HEK293T (cell line): Measurements from ENCODE around the gene LRR1.

Experiments
- CTCF ChIA-PET: fragments of 350-600 bp; formaldehyde crosslinking; extraction: SDS; loops from one replicate; lab custom pipeline; 2021; ENCODE audit warnings: antibody characterized with exemption, inconsistent platforms; lab: Yijun Ruan, JAX
- POLR2A ChIA-PET: fragments of 350-600 bp; formaldehyde crosslinking; extraction: SDS; loops from one replicate; lab custom pipeline; 2020; ENCODE audit warnings: antibody characterized with exemption, inconsistent platforms; lab: Yijun Ruan, JAX
- DNase-seq: peaks from one replicate; pipeline ENCODE4 v3.0.0; 2012; ENCODE audit warnings: mixed read lengths; ENCODE audit errors: extremely low spot score
- ARNT ChIP-seq: fragments of 450-650 bp; IDR thresholded peaks from 2 replicates; pipeline ENCODE4 v1.6.1; 2017; ENCODE audit warnings: mild to moderate bottlenecking
- BHLHE40 ChIP-seq: fragments of 450-650 bp; IDR thresholded peaks from 2 replicates; pipeline ENCODE4 v1.6.1; 2016; ENCODE audit warnings: mild to moderate bottlenecking, moderate library complexity, borderline replicate concordance
- CTBP1 ChIP-seq: fragments of 450-650 bp; IDR thresholded peaks from 2 replicates; pipeline ENCODE4 v1.6.1; 2016; ENCODE audit warnings: borderline replicate concordance
- ELF4 ChIP-seq: fragments of 450-650 bp; IDR thresholded peaks from 2 replicates; pipeline ENCODE4 v1.6.1; 2017; ENCODE audit warnings: antibody characterized with exemption
- FOXA1 ChIP-seq: fragments of 450-650 bp; IDR thresholded peaks from 2 replicates; pipeline ENCODE4 v1.6.1; 2016; ENCODE audit warnings: mild to moderate bottlenecking
- FOXK2 ChIP-seq: fragments of 450-650 bp; IDR thresholded peaks from 2 replicates; pipeline ENCODE4 v1.6.1; 2016; ENCODE audit warnings: mild to moderate bottlenecking
- FOXM1 ChIP-seq: fragments of 450-650 bp; IDR thresholded peaks from 2 replicates; pipeline ENCODE4 v1.6.1; 2017; ENCODE audit warnings: mild to moderate bottlenecking, borderline replicate concordance
- HDGF ChIP-seq: fragments of 450-650 bp; IDR thresholded peaks from 2 replicates; pipeline ENCODE4 v1.6.1; 2017; ENCODE audit warnings: antibody characterized with exemption, borderline replicate concordance
- L3MBTL2 ChIP-seq: fragments of 450-650 bp; conservative IDR thresholded peaks from 2 replicates; pipeline ENCODE4 v1.6.1; 2016; ENCODE audit warnings: mild to moderate bottlenecking
- LEF1 ChIP-seq: fragments of 450-650 bp; IDR thresholded peaks from 2 replicates; pipeline ENCODE4 v1.6.1; 2017; ENCODE audit warnings: mild to moderate bottlenecking, borderline replicate concordance
- NFRKB ChIP-seq: fragments of 450-650 bp; IDR thresholded peaks from 2 replicates; pipeline ENCODE4 v1.6.1; 2016; ENCODE audit warnings: mild to moderate bottlenecking, moderate library complexity
- SP1 ChIP-seq: fragments of 450-650 bp; IDR thresholded peaks from 2 replicates; pipeline ENCODE4 v1.6.1; 2017
- SUZ12 ChIP-seq: fragments of 450-650 bp; IDR thresholded peaks from 2 replicates; pipeline ENCODE4 v1.6.1; 2016; ENCODE audit warnings: mild to moderate bottlenecking
- TARDBP ChIP-seq: fragments of 450-650 bp; IDR thresholded peaks from 2 replicates; pipeline ENCODE4 v1.6.1; 2016
- ZNF384 ChIP-seq: fragments of 450-650 bp; IDR thresholded peaks from 2 replicates; pipeline ENCODE4 v1.6.1; 2016
- TF ChIP-seq, protein P1 (sequence below): fragments of 450-650 bp; IDR thresholded peaks from 2 replicates; pipeline ENCODE4 v1.6.1; 2016

LRR1 gene

DNA sequence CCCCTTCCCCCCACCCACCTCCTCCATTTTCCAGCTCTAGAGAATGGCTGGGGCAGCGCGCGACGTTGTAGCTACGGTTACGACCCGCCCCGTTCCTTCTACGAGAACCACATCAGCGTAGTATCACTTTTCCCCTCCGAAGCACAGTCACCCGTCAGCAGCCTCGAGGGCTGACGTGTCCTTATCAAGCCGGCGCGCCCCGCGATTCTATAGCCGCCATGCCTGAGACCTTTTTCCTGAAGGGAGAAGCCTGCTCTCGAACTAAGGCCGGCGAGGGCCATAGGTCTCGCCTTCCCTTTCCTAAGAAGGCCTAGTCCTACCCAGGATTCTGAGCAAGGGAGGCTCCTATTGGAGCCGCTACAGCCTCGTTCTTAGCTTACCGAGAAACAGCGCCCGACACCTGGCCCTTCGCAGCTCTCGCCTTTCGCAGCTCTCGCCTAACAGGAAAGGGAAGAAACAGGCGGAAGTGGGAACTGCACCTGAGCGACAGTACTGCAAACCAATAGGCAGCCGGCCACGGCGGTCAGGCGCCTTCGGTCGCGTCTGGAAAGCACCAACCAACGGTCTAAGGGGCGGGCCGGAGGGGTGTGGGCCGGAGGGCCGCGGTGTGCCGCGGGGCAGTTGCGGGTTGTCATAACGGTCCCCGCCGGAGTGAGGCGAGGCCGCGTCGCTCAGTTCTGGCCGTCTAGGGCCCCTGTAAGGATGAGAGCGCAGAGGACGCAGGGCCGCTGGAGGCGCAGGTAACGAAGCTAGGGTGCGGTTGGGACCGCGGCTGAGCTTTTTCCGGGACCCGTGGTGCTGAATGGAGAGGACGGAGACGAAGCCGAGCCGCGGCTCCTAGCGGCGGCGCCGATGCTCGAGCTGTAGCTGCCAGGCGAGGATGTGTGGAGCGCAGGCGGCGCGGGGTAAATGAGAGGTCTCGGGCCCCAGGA, 21.7 kb downstream of the LRR1 start, which contains the start of the genes MGAT2 and RPL36AL:
TSS of gene MGAT2 (plus strand) at position 618 of the 932 bp plus-strand sequence. CDS start 470 bp downstream, outside the sequence.
TSS of gene RPL36AL (minus strand) at position 445 of the 932 bp plus-strand sequence. CDS start 1,522 bp downstream, outside the sequence.
- ChIA-PET POLR2A (interaction anchor here (0.7 to 3.5 kb wide), 28 partner anchors 8 to 251 kb away, joined by 3 to 63 read pairs (median 6); partner anchors contain the start of genes DNAAF2, KLHDC1, KLHDC2 and LRR1), CTCF (interaction anchor here (0.6 to 3.5 kb wide), 5 partner anchors 14 to 159 kb away, joined by 3 to 11 read pairs (median 6); partner anchors contain the start of genes DNAAF2 and RPS29)
- DNase-seq = peak; percentile 93
- TF ChIP-seq L3MBTL2 (peak; percentile 79), NFRKB (no peak), ELF4 (peak; percentile 93), SP1 (no peak), FOXK2 (no peak)
- TF ChIP-seq, protein P1, sequence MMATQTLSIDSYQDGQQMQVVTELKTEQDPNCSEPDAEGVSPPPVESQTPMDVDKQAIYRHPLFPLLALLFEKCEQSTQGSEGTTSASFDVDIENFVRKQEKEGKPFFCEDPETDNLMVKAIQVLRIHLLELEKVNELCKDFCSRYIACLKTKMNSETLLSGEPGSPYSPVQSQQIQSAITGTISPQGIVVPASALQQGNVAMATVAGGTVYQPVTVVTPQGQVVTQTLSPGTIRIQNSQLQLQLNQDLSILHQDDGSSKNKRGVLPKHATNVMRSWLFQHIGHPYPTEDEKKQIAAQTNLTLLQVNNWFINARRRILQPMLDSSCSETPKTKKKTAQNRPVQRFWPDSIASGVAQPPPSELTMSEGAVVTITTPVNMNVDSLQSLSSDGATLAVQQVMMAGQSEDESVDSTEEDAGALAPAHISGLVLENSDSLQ = peak; percentile 99

DNA sequence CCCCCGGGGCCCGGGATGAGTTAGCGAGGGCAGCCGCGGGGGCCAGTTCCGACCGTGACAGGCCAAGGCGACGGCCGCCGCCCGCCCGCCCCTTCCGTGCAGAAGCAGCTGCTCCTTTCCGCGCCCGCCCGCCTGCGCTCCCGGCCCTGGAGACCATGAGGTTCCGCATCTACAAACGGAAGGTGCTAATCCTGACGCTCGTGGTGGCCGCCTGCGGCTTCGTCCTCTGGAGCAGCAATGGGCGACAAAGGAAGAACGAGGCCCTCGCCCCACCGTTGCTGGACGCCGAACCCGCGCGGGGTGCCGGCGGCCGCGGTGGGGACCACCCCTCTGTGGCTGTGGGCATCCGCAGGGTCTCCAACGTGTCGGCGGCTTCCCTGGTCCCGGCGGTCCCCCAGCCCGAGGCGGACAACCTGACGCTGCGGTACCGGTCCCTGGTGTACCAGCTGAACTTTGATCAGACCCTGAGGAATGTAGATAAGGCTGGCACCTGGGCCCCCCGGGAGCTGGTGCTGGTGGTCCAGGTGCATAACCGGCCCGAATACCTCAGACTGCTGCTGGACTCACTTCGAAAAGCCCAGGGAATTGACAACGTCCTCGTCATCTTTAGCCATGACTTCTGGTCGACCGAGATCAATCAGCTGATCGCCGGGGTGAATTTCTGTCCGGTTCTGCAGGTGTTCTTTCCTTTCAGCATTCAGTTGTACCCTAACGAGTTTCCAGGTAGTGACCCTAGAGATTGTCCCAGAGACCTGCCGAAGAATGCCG, 22.6 kb downstream of the LRR1 start:
- TF ChIP-seq L3MBTL2 (peak; percentile 72), ELF4 (no peak)
- CTCF ChIA-PET = interaction anchor here (3.5 kb wide), 1 partner anchor 13 kb away, joined by 11 read pairs; the partner anchor contains the start of gene DNAAF2
- POLR2A ChIA-PET = interaction anchor here (0.6 to 3.5 kb wide), 18 partner anchors 9 to 237 kb away, joined by 3 to 63 read pairs (median 9); partner anchors contain the start of genes DNAAF2, KLHDC1, KLHDC2 and LRR1
- DNase-seq = peak; percentile 40

DNA sequence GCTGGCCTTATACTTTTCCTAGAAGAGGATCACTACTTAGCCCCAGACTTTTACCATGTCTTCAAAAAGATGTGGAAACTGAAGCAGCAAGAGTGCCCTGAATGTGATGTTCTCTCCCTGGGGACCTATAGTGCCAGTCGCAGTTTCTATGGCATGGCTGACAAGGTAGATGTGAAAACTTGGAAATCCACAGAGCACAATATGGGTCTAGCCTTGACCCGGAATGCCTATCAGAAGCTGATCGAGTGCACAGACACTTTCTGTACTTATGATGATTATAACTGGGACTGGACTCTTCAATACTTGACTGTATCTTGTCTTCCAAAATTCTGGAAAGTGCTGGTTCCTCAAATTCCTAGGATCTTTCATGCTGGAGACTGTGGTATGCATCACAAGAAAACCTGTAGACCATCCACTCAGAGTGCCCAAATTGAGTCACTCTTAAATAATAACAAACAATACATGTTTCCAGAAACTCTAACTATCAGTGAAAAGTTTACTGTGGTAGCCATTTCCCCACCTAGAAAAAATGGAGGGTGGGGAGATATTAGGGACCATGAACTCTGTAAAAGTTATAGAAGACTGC, 23.4 kb downstream of the LRR1 start:
- POLR2A ChIA-PET = interaction anchor here (0.8 to 3.5 kb wide), 7 partner anchors 8 to 35 kb away, joined by 3 to 63 read pairs (median 33); partner anchors contain the start of genes LRR1 and RPS29
- CTCF ChIA-PET = interaction anchor here (1.0 to 3.5 kb wide), 2 partner anchors 11 to 12 kb away, joined by 3 to 11 read pairs; partner anchors contain the start of gene DNAAF2
- no peak for DNase-seq
- TF ChIP-seq, protein P1 = no peak
- TF ChIP-seq TARDBP (no peak), BHLHE40 (no peak), LEF1 (no peak), SP1 (no peak), NFRKB (no peak), ARNT (no peak), FOXM1 (no peak), ELF4 (no peak), ZNF384 (no peak), FOXA1 (no peak), CTBP1 (no peak), FOXK2 (no peak), HDGF (no peak), SUZ12 (no peak), L3MBTL2 (no peak)

DNA sequence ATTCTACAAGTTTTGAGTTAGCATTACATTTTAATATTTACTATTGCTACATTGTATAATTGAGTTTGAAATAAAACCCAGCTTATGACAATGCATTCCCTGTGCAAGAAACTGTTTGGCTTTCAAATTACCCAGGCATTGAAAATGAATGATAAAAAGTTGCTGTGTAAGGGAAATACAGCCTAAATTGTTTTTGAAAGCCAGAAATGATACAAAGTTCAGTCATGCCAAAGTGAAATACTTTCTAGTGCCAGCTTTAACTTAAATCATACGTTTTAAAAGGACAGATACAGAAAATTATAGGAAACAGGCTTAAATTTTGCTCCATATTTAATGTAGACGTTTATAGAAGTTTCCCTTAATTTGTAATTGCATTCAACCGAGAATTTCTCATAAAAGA, 24.6 kb downstream of the LRR1 start:
- no peak for DNase-seq
- POLR2A ChIA-PET = interaction anchor here (0.8 to 2.1 kb wide), 4 partner anchors 9 to 64 kb away, joined by 3 to 9 read pairs (median 8); partner anchors contain the start of genes DNAAF2, POLE2 and RPS29
- TF ChIP-seq L3MBTL2 (no peak), NFRKB (no peak), FOXA1 (no peak), LEF1 (no peak), CTBP1 (no peak), FOXK2 (no peak), ZNF384 (no peak), HDGF (no peak), ARNT (no peak), TARDBP (no peak), SUZ12 (no peak), ELF4 (no peak), SP1 (no peak), FOXM1 (no peak)
- TF ChIP-seq, protein P1 = no peak
- CTCF ChIA-PET = interaction anchor here (0.9 to 2.6 kb wide), 2 partner anchors 11 to 37 kb away, joined by 3 to 11 read pairs; partner anchors contain the start of gene RPS29
